A673 (cell line): ENCODE results near the gene HS3ST4. TPM values are rescaled to one million over a fixed set of nuclear protein-coding genes. Genes with fewer than 3 reads are reported as not detected.

Experiments used
- BruUV-seq: library from RNA; stranded (reverse); fragments of 400-500 nt; replicated peaks from 2 replicates; lab custom pipeline; 2021; lab: Mats Ljungman, UMichigan
- CTCF ChIA-PET: fragments of 300-600 bp; sonication (Branson Sonifier 250); formaldehyde crosslinking; loops from one replicate; lab custom pipeline; 2022; ENCODE audit warnings: antibody characterized with exemption; lab: Charles Lee
- POLR2A ChIA-PET: fragments of 300-600 bp; sonication (Branson Sonifier 250); formaldehyde crosslinking; loops from one replicate; lab custom pipeline; 2022; ENCODE audit warnings: antibody characterized with exemption; ENCODE audit not compliant: low non-redundant PET; lab: Charles Lee
- DNase-seq: peaks from one replicate; pipeline ENCODE4 v3.0.0-alpha.2; 2015; ENCODE audit warnings: low spot score
- H3K27ac ChIP-seq: fragments of 200-600 bp; sonication (generic); 2 replicates; pipeline ENCODE4 v1.5.1; 2016; ENCODE audit warnings: mixed run types, low read depth, mild to moderate bottlenecking, mixed read lengths, antibody characterized with exemption, low read length; ENCODE audit not compliant: poor library complexity, severe bottlenecking
- H3K27me3 ChIP-seq: fragments of 200-600 bp; sonication (generic); replicated peaks from 2 replicates; pipeline ENCODE4 v1.6.1; 2017; ENCODE audit warnings: mixed run types, low read depth, mild to moderate bottlenecking, mixed read lengths, antibody characterized with exemption, low read length; ENCODE audit not compliant: insufficient read depth, poor library complexity
- H3K36me3 ChIP-seq: fragments of 200-600 bp; sonication (generic); 2 replicates; pipeline ENCODE4 v1.6.1; 2016; ENCODE audit warnings: mixed run types, mild to moderate bottlenecking, mixed read lengths, antibody characterized with exemption, low read length; ENCODE audit not compliant: insufficient read depth, poor library complexity, severe bottlenecking
- H3K4me1 ChIP-seq: fragments of 200-600 bp; sonication (generic); 2 replicates; pipeline ENCODE4 v1.6.1; 2017; ENCODE audit warnings: mixed run types, mild to moderate bottlenecking, mixed read lengths, antibody characterized with exemption, low read length; ENCODE audit not compliant: insufficient read depth, poor library complexity, severe bottlenecking
- H3K4me3 ChIP-seq: fragments of 200-600 bp; sonication (generic); 2 replicates; pipeline ENCODE4 v1.5.1; 2016; ENCODE audit warnings: low read depth, mixed run types, mild to moderate bottlenecking, mixed read lengths, low read length; ENCODE audit not compliant: poor library complexity, severe bottlenecking
- H3K9me3 ChIP-seq: fragments of 200-600 bp; sonication (generic); 2 replicates; pipeline ENCODE4 v1.6.1; 2016; ENCODE audit warnings: mixed run types, low read depth, mild to moderate bottlenecking, mixed read lengths, antibody characterized with exemption, low read length; ENCODE audit not compliant: poor library complexity, severe bottlenecking
- EZH2 ChIP-seq: fragments of 200-600 bp; sonication (generic); IDR thresholded peaks from 2 replicates; pipeline ENCODE4 v1.6.1; 2017; ENCODE audit warnings: borderline replicate concordance, low read depth, mild to moderate bottlenecking, mixed read lengths, antibody characterized with exemption, low read length; ENCODE audit not compliant: poor library complexity, severe bottlenecking
- intact Hi-C: fragments of 100-400 bp; cut with micrococcal nuclease; formaldehyde crosslinking; loops from one replicate; pipeline ENCODE4 v1.10.0; 2022; ENCODE audit not compliant: unreplicated experiment
- total RNA-seq: library from RNA; stranded (reverse); gene quantifications from 2 replicates; pipeline ENCODE4 v1.2.3, GENCODE V29; 2021
- TF ChIP-seq, protein P1 (sequence below): fragments of 300-800, 200-600 bp; sonication (generic); conservative IDR thresholded peaks from 2 replicates; pipeline ENCODE4 v1.5.1; 2017; ENCODE audit warnings: low read depth, mild to moderate bottlenecking, antibody characterized with exemption, low read length, moderate library complexity, mixed read lengths

Gene HS3ST4
- total RNA-seq, 1 experiment from 2014 or later: 33.5 TPM

DNA sequence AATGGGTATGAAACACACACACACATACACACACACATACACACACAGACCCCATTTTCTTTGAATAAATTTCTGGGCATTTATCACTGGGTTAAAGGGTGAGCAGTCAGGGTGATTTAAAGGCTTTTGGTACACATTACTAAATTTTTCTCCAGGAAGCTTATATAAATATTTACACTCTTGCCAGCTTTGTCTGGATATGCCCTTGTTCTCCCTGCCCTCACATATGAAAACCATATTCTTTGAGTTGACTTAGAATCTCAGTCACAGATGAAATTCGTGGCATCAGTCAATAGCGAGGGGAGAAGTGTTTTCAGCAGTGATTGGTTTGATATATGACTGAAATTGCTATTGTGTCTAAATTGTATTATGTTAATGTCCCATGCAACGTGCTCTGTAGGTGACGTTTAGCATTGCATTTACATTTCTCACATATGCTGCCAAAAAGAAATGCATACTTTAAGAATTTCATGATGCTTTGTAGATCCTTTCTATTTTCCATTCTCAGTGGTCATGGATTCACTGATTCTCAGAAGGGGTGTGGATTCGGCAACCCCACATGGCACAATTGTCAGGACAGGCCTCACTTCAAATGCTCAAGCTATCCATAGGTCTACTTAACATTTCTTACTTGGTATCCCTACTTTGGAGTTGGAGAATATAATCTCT, 34.8 kb downstream of the HS3ST4 start:
- no peaks in the 10 kb centered on the region for H3K36me3 ChIP-seq
- TF ChIP-seq, protein P1, sequence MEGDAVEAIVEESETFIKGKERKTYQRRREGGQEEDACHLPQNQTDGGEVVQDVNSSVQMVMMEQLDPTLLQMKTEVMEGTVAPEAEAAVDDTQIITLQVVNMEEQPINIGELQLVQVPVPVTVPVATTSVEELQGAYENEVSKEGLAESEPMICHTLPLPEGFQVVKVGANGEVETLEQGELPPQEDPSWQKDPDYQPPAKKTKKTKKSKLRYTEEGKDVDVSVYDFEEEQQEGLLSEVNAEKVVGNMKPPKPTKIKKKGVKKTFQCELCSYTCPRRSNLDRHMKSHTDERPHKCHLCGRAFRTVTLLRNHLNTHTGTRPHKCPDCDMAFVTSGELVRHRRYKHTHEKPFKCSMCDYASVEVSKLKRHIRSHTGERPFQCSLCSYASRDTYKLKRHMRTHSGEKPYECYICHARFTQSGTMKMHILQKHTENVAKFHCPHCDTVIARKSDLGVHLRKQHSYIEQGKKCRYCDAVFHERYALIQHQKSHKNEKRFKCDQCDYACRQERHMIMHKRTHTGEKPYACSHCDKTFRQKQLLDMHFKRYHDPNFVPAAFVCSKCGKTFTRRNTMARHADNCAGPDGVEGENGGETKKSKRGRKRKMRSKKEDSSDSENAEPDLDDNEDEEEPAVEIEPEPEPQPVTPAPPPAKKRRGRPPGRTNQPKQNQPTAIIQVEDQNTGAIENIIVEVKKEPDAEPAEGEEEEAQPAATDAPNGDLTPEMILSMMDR: no peak
- TF ChIP-seq EZH2: no peak
- no peak overlapping the region for H3K4me3 ChIP-seq
- H3K27me3 ChIP-seq: no peaks in the 10 kb centered on the region
- H3K4me1 ChIP-seq: peaks cover 48% of the 10 kb centered on the region
- ChIA-PET POLR2A (no interaction called here), CTCF (no interaction called here)
- no TSS peak for BruUV-seq
- H3K27ac ChIP-seq: no peak overlapping the region
- intact Hi-C loops: no loop called here
- no peaks in the 10 kb centered on the region for H3K9me3 ChIP-seq
- no peak for DNase-seq

DNA sequence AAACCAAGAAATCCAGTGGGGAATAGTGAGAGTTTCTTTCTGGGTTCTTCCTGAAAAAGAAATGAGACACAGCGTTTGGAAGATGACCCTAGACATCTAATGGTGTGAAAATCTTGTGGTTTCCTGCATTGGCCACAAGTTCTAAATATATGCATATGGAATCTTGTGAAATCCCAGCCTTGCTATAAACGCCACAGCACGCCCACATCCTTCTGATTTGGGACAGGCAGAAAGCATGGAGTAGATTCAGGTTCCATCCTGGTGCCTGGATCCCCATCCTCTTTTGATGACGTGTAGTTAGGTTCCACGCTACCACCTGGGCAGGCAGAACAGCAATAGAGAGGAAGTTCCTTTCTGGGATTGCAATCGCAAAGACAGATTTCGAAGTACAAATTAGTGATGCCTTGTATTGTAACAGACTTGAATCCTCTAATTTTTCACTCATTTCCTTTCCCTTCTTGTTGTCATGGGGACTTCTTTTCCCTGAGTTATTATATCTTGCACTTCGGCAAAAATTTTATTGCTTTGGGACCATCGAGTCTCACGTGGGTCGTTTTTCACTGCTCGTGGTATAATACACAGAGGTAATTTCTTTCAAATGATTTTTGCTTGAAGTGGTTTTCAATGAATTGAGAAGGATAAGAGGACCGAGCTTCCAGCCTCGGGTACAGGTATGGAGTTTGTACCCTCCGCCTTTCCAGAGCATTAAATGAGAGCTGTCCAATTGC, 37.6 kb downstream of the HS3ST4 start:
- no peak for TF ChIP-seq EZH2
- TF ChIP-seq, protein P1: no peak
- ChIA-PET CTCF (no interaction called here), POLR2A (interaction anchor here (0.6 kb wide), 1 partner anchor 1690 kb away, joined by 3 read pairs; no protein-coding TSS in a partner anchor)
- peak; percentile 80 for DNase-seq
- Histone ChIP-seq H3K4me1 (peaks cover 52% of the 10 kb centered on the region), H3K27ac (no peak overlapping the region), H3K36me3 (no peaks in the 10 kb centered on the region), H3K9me3 (no peaks in the 10 kb centered on the region), H3K27me3 (no peaks in the 10 kb centered on the region), H3K4me3 (no peak overlapping the region)
- no TSS peak for BruUV-seq
- intact Hi-C loops: no loop called here

DNA sequence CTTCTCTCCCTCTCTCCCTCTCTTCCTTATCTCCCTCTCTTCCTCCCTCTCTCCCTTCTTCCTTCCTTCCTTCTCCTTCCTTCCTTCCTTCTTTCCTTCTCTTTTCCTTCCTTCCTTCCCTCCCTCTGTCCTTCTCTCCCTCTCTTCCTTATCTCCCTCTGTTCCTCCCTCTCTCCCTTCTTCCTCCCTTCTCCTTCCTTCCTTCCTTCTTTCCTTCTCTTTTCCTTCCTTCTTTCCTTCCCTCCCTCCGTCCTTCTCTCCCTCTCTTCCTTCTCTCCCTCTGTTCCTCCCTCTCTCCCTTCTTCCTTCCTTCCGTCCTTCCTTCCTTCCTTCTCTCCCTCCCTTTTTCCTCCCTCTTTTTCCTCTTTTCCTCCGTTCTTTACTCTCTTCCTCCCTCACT, 38.6 kb downstream of the HS3ST4 start:
- CTCF ChIA-PET: no interaction called here
- DNase-seq: no peak
- H3K36me3 ChIP-seq: no peaks in the 10 kb centered on the region
- intact Hi-C loops: no loop called here
- TF ChIP-seq EZH2: no peak
- TF ChIP-seq, protein P1: no peak
- POLR2A ChIA-PET: no interaction called here
- H3K27ac ChIP-seq: no peak overlapping the region
- no TSS peak for BruUV-seq
- peaks cover 63% of the 10 kb centered on the region for H3K4me1 ChIP-seq
- no peaks in the 10 kb centered on the region for H3K9me3 ChIP-seq
- no peaks in the 10 kb centered on the region for H3K27me3 ChIP-seq
- H3K4me3 ChIP-seq: no peak overlapping the region
